HepG2 (cell line): ENCODE measurements around the gene CDK6. TPM values are rescaled to one million over a fixed set of nuclear protein-coding genes. Genes with fewer than 3 reads are reported as not detected.
A peak's percentile ranks its signal among the peaks of the same experiment; 100 is the strongest.

Experiments
- FOSL2 ChIP-seq: sonication (generic); formaldehyde crosslinking; IDR thresholded peaks from 2 replicates; pipeline ENCODE4 v1.4.0; 2020; ENCODE audit warnings: missing genetic modification reagents
- FOXA3 ChIP-seq: IDR thresholded peaks from 2 replicates; pipeline ENCODE4 v1.6.1; 2016; ENCODE audit warnings: missing genetic modification reagents, missing compliant biosample characterization
- FOXC1 ChIP-seq: sonication (generic); formaldehyde crosslinking; IDR thresholded peaks from 2 replicates; pipeline ENCODE4 v1.8.0; 2022; ENCODE audit warnings: mild to moderate bottlenecking, missing genetic modification reagents, borderline replicate concordance
- KLF12 ChIP-seq: sonication (generic); formaldehyde crosslinking; IDR thresholded peaks from 2 replicates; pipeline ENCODE4 v1.4.0; 2020; ENCODE audit warnings: missing genetic modification reagents, borderline replicate concordance
- PAWR ChIP-seq: sonication (generic); formaldehyde crosslinking; IDR thresholded peaks from 2 replicates; pipeline ENCODE4 v1.4.0; 2020; ENCODE audit warnings: missing genetic modification reagents, mild to moderate bottlenecking, borderline replicate concordance
- REXO4 ChIP-seq: sonication (generic); formaldehyde crosslinking; IDR thresholded peaks from 2 replicates; pipeline ENCODE4 v1.8.0; 2022; ENCODE audit warnings: missing genetic modification reagents, mild to moderate bottlenecking, borderline replicate concordance
- RFX1 ChIP-seq: fragments of 450-650 bp; IDR thresholded peaks from 2 replicates; pipeline ENCODE4 v1.6.1; 2017
- XRCC5 ChIP-seq: fragments of 200-400 bp; formaldehyde crosslinking; optimal IDR thresholded peaks from 2 replicates; pipeline ENCODE3; 2017; ENCODE audit warnings: mild to moderate bottlenecking, low read length
- ZNF816 ChIP-seq: sonication (generic); formaldehyde crosslinking; IDR thresholded peaks from 2 replicates; pipeline ENCODE4 v1.8.0; 2022; ENCODE audit warnings: missing genetic modification reagents, mild to moderate bottlenecking, borderline replicate concordance
- ZNF879 ChIP-seq: sonication (generic); formaldehyde crosslinking; IDR thresholded peaks from 2 replicates; pipeline ENCODE4 v1.8.1; 2023; ENCODE audit warnings: missing genetic modification reagents
- polyA plus RNA-seq, 8 experiments: library from polyadenylated mRNA; depleted of rRNA in 3 of 8; stranded (reverse) in 7 of 8; unstranded in 1 of 8; fragments of >200 nt; fragmentation: Illumina TruSeq in 4 of 8; extraction: Trizol in 4 of 8; gene quantifications; 2 replicates each; pipeline versions ENCODE4 v1.2.1 to v1.2.3, GENCODE V29; 2011 to 2016; ENCODE audit warnings: low read depth in 4 of 8, missing spikeins in 1 of 8, mixed read lengths in 1 of 8; ENCODE audit not compliant: insufficient read depth in 1 of 8
- total RNA-seq, 5 experiments: library from RNA; depleted of rRNA; stranded (reverse); fragments of >200 nt; fragmentation: Illumina TruSeq; extraction: Trizol; gene quantifications; 2 replicates each; pipeline ENCODE4 v1.2.3, GENCODE V29; 2016; ENCODE audit warnings: low read depth in 1 of 5
- TF ChIP-seq, protein P1 (sequence below): sonication (generic); formaldehyde crosslinking; IDR thresholded peaks from 2 replicates; pipeline ENCODE4 v1.5.1; 2020; ENCODE audit warnings: mild to moderate bottlenecking, missing genetic modification reagents, borderline replicate concordance
- TF ChIP-seq, protein P2 (sequence below): sonication (generic); formaldehyde crosslinking; IDR thresholded peaks from 2 replicates; pipeline ENCODE4; 2020; ENCODE audit warnings: missing genetic modification reagents, mild to moderate bottlenecking, borderline replicate concordance
- TF ChIP-seq, protein P3 (sequence below): sonication (generic); formaldehyde crosslinking; IDR thresholded peaks from 2 replicates; pipeline ENCODE4 v1.4.0; 2020; ENCODE audit warnings: missing genetic modification reagents, borderline replicate concordance

Gene CDK6
- total and polyA plus RNA-seq, 2 of the 13 experiments (the other 11 are each of a cell fraction or from before 2014, with no cell fraction given) = 34.6 to 90.8 TPM

DNA sequence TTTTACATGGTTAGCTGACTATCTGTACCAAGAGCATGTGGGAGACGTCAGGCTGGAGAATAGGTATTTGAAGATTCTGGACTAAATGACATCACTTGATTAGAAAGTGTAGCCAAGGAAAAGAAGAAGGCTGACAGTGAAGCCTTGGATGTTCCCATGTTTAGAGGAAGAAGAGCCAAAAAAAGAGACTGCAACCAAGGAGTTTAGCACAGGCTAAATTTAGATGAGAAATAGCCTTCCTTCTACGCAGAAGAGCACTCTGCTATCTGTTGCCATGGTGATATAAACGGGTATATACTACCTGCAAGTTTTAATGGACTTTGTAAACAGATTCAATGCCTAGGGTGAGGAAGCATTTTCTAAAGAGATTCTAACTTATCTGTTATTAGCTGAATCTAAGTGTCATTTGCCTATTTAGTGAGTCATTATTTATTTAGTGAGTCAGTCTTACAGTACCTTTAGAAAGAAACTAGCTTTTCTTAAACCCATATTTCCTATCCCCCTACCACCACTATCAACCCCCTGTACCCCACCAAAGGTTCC, 69.8 kb downstream of the CDK6 start (continued):
- TF ChIP-seq, protein P1, sequence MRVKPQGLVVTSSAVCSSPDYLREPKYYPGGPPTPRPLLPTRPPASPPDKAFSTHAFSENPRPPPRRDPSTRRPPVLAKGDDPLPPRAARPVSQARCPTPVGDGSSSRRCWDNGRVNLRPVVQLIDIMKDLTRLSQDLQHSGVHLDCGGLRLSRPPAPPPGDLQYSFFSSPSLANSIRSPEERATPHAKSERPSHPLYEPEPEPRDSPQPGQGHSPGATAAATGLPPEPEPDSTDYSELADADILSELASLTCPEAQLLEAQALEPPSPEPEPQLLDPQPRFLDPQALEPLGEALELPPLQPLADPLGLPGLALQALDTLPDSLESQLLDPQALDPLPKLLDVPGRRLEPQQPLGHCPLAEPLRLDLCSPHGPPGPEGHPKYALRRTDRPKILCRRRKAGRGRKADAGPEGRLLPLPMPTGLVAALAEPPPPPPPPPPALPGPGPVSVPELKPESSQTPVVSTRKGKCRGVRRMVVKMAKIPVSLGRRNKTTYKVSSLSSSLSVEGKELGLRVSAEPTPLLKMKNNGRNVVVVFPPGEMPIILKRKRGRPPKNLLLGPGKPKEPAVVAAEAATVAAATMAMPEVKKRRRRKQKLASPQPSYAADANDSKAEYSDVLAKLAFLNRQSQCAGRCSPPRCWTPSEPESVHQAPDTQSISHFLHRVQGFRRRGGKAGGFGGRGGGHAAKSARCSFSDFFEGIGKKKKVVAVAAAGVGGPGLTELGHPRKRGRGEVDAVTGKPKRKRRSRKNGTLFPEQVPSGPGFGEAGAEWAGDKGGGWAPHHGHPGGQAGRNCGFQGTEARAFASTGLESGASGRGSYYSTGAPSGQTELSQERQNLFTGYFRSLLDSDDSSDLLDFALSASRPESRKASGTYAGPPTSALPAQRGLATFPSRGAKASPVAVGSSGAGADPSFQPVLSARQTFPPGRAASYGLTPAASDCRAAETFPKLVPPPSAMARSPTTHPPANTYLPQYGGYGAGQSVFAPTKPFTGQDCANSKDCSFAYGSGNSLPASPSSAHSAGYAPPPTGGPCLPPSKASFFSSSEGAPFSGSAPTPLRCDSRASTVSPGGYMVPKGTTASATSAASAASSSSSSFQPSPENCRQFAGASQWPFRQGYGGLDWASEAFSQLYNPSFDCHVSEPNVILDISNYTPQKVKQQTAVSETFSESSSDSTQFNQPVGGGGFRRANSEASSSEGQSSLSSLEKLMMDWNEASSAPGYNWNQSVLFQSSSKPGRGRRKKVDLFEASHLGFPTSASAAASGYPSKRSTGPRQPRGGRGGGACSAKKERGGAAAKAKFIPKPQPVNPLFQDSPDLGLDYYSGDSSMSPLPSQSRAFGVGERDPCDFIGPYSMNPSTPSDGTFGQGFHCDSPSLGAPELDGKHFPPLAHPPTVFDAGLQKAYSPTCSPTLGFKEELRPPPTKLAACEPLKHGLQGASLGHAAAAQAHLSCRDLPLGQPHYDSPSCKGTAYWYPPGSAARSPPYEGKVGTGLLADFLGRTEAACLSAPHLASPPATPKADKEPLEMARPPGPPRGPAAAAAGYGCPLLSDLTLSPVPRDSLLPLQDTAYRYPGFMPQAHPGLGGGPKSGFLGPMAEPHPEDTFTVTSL (CRISPR knock-in tag) = no peak
- TF ChIP-seq KLF12 (no peak), FOXA3 (CRISPR knock-in tag) (peak; percentile 45), PAWR (no peak), ZNF816 (CRISPR knock-in tag) (no peak), REXO4 (CRISPR knock-in tag) (no peak), RFX1 (peak; percentile 49; the same call in 1 of the 2 replicates), FOXC1 (CRISPR knock-in tag) (no peak), ZNF879 (CRISPR knock-in tag) (no peak), XRCC5 (no peak), FOSL2 (peak; percentile 43)
- TF ChIP-seq, protein P2, sequence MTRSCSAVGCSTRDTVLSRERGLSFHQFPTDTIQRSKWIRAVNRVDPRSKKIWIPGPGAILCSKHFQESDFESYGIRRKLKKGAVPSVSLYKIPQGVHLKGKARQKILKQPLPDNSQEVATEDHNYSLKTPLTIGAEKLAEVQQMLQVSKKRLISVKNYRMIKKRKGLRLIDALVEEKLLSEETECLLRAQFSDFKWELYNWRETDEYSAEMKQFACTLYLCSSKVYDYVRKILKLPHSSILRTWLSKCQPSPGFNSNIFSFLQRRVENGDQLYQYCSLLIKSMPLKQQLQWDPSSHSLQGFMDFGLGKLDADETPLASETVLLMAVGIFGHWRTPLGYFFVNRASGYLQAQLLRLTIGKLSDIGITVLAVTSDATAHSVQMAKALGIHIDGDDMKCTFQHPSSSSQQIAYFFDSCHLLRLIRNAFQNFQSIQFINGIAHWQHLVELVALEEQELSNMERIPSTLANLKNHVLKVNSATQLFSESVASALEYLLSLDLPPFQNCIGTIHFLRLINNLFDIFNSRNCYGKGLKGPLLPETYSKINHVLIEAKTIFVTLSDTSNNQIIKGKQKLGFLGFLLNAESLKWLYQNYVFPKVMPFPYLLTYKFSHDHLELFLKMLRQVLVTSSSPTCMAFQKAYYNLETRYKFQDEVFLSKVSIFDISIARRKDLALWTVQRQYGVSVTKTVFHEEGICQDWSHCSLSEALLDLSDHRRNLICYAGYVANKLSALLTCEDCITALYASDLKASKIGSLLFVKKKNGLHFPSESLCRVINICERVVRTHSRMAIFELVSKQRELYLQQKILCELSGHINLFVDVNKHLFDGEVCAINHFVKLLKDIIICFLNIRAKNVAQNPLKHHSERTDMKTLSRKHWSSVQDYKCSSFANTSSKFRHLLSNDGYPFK = no peak
- TF ChIP-seq, protein P3, sequence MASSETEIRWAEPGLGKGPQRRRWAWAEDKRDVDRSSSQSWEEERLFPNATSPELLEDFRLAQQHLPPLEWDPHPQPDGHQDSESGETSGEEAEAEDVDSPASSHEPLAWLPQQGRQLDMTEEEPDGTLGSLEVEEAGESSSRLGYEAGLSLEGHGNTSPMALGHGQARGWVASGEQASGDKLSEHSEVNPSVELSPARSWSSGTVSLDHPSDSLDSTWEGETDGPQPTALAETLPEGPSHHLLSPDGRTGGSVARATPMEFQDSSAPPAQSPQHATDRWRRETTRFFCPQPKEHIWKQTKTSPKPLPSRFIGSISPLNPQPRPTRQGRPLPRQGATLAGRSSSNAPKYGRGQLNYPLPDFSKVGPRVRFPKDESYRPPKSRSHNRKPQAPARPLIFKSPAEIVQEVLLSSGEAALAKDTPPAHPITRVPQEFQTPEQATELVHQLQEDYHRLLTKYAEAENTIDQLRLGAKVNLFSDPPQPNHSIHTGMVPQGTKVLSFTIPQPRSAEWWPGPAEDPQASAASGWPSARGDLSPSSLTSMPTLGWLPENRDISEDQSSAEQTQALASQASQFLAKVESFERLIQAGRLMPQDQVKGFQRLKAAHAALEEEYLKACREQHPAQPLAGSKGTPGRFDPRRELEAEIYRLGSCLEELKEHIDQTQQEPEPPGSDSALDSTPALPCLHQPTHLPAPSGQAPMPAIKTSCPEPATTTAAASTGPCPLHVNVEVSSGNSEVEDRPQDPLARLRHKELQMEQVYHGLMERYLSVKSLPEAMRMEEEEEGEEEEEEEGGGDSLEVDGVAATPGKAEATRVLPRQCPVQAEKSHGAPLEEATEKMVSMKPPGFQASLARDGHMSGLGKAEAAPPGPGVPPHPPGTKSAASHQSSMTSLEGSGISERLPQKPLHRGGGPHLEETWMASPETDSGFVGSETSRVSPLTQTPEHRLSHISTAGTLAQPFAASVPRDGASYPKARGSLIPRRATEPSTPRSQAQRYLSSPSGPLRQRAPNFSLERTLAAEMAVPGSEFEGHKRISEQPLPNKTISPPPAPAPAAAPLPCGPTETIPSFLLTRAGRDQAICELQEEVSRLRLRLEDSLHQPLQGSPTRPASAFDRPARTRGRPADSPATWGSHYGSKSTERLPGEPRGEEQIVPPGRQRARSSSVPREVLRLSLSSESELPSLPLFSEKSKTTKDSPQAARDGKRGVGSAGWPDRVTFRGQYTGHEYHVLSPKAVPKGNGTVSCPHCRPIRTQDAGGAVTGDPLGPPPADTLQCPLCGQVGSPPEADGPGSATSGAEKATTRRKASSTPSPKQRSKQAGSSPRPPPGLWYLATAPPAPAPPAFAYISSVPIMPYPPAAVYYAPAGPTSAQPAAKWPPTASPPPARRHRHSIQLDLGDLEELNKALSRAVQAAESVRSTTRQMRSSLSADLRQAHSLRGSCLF (CRISPR knock-in tag) = no peak
- TF ChIP-seq, all 625 proteins: peak for 7
